Kidney (tissue), 14 donors: ENCODE data around the gene LDAH. TPM values are rescaled to one million over a fixed set of nuclear protein-coding genes. Genes with fewer than 3 reads are reported as not detected.

Experiments used
- DNase-seq, 5 donors: peaks; one replicate each; pipeline ENCODE4 v3.0.0-alpha.2; 2013 to 2020
- FAIRE-seq: peaks from 2 replicates; lab custom pipeline; 2012; peaks lifted over from hg19 to GRCh38; lab: Jason Lieb, UNC
- H3K27ac ChIP-seq, 2 donors: one replicate each; pipeline ENCODE4 v1.7.0; 2013; ENCODE audit warnings: low read depth in 2 of 2, low read length in 2 of 2, inconsistent platforms in 1 of 2
- H3K27me3 ChIP-seq: one replicate; pipeline ENCODE4 v1.7.1; 2013; ENCODE audit warnings: low read length, inconsistent platforms; ENCODE audit not compliant: control insufficient read depth, insufficient read depth
- H3K36me3 ChIP-seq, 3 donors: one replicate each; pipeline versions ENCODE4 v1.7.0 to v1.7.1; 2013; ENCODE audit warnings: low read length in 3 of 3, control low read depth in 1 of 3, inconsistent platforms in 1 of 3; ENCODE audit not compliant: insufficient read depth in 3 of 3, control insufficient read depth in 2 of 3
- H3K4me1 ChIP-seq, 3 donors: one replicate each; pipeline versions ENCODE4 v1.7.0 to v1.7.1; 2013; ENCODE audit warnings: low read length in 3 of 3, inconsistent platforms in 1 of 3, low read depth in 1 of 3; ENCODE audit not compliant: control insufficient read depth in 2 of 3, insufficient read depth in 2 of 3
- H3K4me3 ChIP-seq, 3 donors: one replicate each; pipeline versions ENCODE4 v1.7.0 to v1.8.1; 2013; ENCODE audit warnings: low read length in 3 of 3, control low read depth in 1 of 3, inconsistent platforms in 1 of 3
- H3K9ac ChIP-seq, 3 donors: one replicate each; pipeline versions ENCODE4 v1.7.0 to v1.7.1; 2013; ENCODE audit warnings: low read length in 3 of 3, control low read depth in 1 of 3, inconsistent platforms in 1 of 3
- H3K9me3 ChIP-seq, 3 donors: one replicate each; pipeline versions ENCODE4 v1.7.0 to v1.7.1; 2013; ENCODE audit warnings: low read length in 3 of 3, control low read depth in 1 of 3, inconsistent platforms in 1 of 3; ENCODE audit not compliant: control insufficient read depth in 2 of 3, insufficient read depth in 1 of 3
- intact Hi-C: fragments of 100-400 bp; cut with DNase I; formaldehyde crosslinking; loops from one replicate; pipeline ENCODE4 v1.11.1; 2022
- polyA plus RNA-seq: library from polyadenylated mRNA; stranded (reverse); fragments of 350-450 nt; fragmentation: Illumina TruSeq; extraction: RNeasy Lipid Tissue Mini Kit (QIAGEN cat#74804); gene quantifications from one replicate; pipeline ENCODE4 v1.2.3, GENCODE V29; 2014; ENCODE audit warnings: low read depth, low replicate concordance; ENCODE audit not compliant: insufficient read depth
- total RNA-seq: library from RNA; stranded (reverse); fragmentation: NEBNext Ultra II Directional; extraction: Animal tissue kit (Norgen Biotek cat#: 25700); gene quantifications from one replicate; pipeline ENCODE4 v1.2.1, GENCODE V29; 2021
- TF ChIP-seq, protein P1 (sequence below): IDR thresholded peaks from 3 replicates; pipeline ENCODE4 v1.5.1; 2012; ENCODE audit warnings: mild to moderate bottlenecking, moderate library complexity, borderline replicate concordance; ENCODE audit not compliant: insufficient read depth; ENCODE audit errors: extremely low read depth
- donor health status: control.
- donor health status: control.
- donor health status: control.
- donor health status: control.
- donor health status: control.
- donor health status: DM: yes; HTN: yes; CAD: no.
- donor health status: Normal renal cell carcinoma (clear cell type).

The LDAH gene
- total and polyA plus RNA-seq, 2 donors from 2014 or later = 15.5 to 20.4 TPM

- Histone ChIP-seq H3K27me3 (peaks cover 25% of the 10 kb centered on the region), H3K9me3 (no peaks in the 10 kb centered on the region), H3K27ac (peak overlapping the region; percentile 26 to 66), H3K4me1 (peaks cover 0 to 25% (median 24%) of the 10 kb centered on the region in 3 donors), H3K36me3 (peaks cover 0 to 10% (median 0%) of the 10 kb centered on the region in 3 donors), H3K4me3 (no peak overlapping the region), H3K9ac (no peak overlapping the region)
- intact Hi-C loops = no loop called here
- FAIRE-seq (no peak), DNase-seq (peak in 1 of 5 donors; percentile 34)
- TF ChIP-seq, protein P1, sequence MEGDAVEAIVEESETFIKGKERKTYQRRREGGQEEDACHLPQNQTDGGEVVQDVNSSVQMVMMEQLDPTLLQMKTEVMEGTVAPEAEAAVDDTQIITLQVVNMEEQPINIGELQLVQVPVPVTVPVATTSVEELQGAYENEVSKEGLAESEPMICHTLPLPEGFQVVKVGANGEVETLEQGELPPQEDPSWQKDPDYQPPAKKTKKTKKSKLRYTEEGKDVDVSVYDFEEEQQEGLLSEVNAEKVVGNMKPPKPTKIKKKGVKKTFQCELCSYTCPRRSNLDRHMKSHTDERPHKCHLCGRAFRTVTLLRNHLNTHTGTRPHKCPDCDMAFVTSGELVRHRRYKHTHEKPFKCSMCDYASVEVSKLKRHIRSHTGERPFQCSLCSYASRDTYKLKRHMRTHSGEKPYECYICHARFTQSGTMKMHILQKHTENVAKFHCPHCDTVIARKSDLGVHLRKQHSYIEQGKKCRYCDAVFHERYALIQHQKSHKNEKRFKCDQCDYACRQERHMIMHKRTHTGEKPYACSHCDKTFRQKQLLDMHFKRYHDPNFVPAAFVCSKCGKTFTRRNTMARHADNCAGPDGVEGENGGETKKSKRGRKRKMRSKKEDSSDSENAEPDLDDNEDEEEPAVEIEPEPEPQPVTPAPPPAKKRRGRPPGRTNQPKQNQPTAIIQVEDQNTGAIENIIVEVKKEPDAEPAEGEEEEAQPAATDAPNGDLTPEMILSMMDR = peak; percentile 42
Observed at GRCh38 chr2:20676353-20677215, 146.3 kb downstream of the LDAH start.

GRCh38 chr2:20675701-20676352 is 147.1 kb downstream of the LDAH start:
- intact Hi-C loops = no loop called here
- TF ChIP-seq, protein P1 = no peak

GRCh38 chr2:20674974-20675679 is 147.8 kb downstream of the LDAH start:
- Histone ChIP-seq H3K4me1 (peaks cover 0 to 25% (median 24%) of the 10 kb centered on the region in 3 donors), H3K27me3 (peaks cover 34% of the 10 kb centered on the region), H3K27ac (peak overlapping the region; percentile 1 to 66), H3K9me3 (no peaks in the 10 kb centered on the region), H3K36me3 (peaks cover 0 to 4% (median 0%) of the 10 kb centered on the region in 3 donors), H3K4me3 (no peak overlapping the region), H3K9ac (peak overlapping the region in 1 of 3 donors; percentile 15)
- TF ChIP-seq, protein P1 = no peak
- intact Hi-C loops = no loop called here
- DNase-seq (peak in 2 of 5 donors; percentile 32 to 89), FAIRE-seq (no peak)

More at GRCh38 chr2:20675701-20676352, 147.1 kb downstream of the LDAH start:
- FAIRE-seq (no peak), DNase-seq (peak in 3 of 5 donors; percentile 42 to 88 (median 64))
- Histone ChIP-seq H3K9me3 (no peaks in the 10 kb centered on the region), H3K4me1 (peaks cover 0 to 25% (median 24%) of the 10 kb centered on the region in 3 donors), H3K27me3 (peaks cover 32% of the 10 kb centered on the region), H3K4me3 (no peak overlapping the region), H3K36me3 (peaks cover 0 to 8% (median 0%) of the 10 kb centered on the region in 3 donors), H3K27ac (peak overlapping the region; percentile 26 to 66), H3K9ac (peak overlapping the region in 1 of 3 donors; percentile 15)
